D721Med (cell line): ENCODE measurements around the gene PNMA1.

Experiments used
- DNase-seq: peaks from one replicate; pipeline ENCODE4 v3.0.0; 2011; ENCODE audit warnings: low spot score; ENCODE audit not compliant: insufficient read length
- FAIRE-seq: peaks from 2 replicates; lab custom pipeline; 2011; peaks lifted over from hg19 to GRCh38; lab: Jason Lieb, UNC
- TF ChIP-seq, protein P1 (sequence below): IDR thresholded peaks from 2 replicates; pipeline ENCODE4 v1.5.1; 2012; ENCODE audit warnings: mild to moderate bottlenecking, control low read depth; ENCODE audit not compliant: insufficient read depth; ENCODE audit errors: missing control alignments

PNMA1 gene

DNA sequence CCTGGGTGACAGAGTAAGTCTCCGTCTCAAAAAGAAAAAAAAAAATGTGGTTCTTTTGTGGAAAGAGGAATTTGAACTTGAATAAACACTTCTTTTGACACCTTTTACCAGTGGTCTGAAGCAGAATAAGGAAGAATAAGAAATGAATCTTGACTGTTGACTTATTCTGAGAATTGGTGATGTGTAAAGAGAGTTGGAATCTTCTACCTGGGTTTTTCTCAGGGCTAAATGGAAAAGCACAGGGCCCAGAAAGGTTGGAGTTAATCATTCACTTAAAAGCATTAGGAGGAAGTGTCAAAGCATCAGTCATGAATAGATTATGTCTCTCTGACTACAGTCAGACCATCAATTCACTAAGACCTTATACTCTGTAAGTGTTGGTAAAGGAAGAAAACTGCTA, 13.9 kb downstream of the PNMA1 start:
- FAIRE-seq (no peak), DNase-seq (no peak)
- TF ChIP-seq, protein P1, sequence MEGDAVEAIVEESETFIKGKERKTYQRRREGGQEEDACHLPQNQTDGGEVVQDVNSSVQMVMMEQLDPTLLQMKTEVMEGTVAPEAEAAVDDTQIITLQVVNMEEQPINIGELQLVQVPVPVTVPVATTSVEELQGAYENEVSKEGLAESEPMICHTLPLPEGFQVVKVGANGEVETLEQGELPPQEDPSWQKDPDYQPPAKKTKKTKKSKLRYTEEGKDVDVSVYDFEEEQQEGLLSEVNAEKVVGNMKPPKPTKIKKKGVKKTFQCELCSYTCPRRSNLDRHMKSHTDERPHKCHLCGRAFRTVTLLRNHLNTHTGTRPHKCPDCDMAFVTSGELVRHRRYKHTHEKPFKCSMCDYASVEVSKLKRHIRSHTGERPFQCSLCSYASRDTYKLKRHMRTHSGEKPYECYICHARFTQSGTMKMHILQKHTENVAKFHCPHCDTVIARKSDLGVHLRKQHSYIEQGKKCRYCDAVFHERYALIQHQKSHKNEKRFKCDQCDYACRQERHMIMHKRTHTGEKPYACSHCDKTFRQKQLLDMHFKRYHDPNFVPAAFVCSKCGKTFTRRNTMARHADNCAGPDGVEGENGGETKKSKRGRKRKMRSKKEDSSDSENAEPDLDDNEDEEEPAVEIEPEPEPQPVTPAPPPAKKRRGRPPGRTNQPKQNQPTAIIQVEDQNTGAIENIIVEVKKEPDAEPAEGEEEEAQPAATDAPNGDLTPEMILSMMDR: no peak

DNA sequence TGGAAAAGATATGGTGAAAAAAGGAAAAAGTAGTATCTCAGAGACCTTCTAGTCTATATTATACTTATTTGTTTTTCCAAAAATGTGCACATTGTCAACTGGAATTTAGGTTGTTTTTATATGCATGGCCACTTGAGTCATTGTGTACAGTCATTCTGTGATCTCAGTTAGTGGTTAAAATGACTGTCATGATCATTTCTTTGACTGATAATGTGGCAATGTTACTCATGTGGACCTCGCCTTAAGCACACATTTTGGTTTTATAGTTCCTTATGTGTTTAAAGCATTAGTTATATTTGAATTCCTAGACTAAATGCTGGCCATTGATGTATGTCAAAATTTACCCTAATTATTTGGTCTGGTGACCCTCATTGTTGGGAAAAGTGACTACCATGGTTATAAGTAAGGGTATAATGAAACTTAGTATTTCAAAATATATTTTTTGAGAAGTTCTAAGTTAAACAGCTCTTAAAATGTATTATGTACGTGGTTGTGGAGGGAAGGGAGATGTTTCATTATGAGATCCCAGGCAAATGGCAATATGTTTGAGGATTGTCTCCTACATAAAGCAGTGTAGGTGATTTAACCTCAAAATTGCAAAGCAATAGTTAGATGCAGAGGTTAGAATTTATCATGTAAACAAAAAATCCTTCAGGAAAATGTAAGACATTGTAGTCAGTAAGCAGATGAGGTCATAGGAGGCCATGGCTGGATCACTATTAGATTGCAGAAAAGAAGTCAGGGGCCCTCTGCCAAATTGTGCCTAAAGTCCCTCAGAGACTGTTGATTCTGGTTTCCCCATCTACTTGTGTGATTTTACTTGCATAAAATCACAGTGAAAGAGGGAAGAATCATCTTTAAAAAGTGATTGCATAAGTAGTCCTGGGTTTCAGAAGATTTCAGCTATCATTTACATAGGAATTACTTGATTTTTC, 17.5 kb downstream of the PNMA1 start:
- DNase-seq (no peak), FAIRE-seq (no peak)
- TF ChIP-seq, protein P1: no peak

DNA sequence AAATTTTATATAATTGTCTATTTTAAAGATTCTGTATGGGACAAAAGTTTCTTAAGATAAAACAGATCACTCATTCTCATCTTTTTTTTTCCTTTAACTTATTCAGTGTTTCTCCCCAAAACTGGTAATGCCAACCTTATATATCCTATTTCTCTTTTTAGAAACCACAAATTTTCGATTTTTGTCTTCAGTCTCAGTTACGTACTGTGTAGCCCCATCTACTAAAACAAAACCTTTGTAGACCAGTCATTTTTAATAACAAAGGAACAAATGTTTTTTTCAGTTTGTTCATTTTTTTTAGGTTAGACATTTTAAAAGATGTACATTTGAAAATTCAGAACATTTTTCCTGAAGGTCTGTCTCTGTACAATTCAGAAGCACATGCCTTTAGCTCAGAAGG, 18.2 kb downstream of the PNMA1 start:
- DNase-seq (no peak), FAIRE-seq (no peak)
- TF ChIP-seq, protein P1: no peak

DNA sequence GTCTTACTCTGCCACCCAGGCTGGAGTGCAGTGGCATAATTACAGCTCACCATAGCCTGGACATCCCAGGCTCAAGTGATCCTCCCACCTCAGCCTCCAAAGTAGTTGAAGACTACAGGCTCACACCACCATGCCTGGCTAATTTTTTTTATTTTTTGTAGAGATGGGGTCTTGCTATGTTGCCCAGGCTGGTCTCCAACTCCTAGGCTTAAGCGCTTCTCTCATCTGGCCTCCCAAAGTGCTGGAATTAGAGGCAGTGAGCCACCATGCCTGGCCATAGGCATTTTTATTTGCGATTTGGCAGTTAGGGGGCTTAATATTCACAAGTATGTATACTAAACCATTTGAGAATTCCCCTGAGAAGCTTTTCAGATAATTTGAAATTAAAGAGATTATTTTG, 19.1 kb downstream of the PNMA1 start:
- no peak for DNase-seq
- TF ChIP-seq, protein P1: no peak
- FAIRE-seq: no peak

DNA sequence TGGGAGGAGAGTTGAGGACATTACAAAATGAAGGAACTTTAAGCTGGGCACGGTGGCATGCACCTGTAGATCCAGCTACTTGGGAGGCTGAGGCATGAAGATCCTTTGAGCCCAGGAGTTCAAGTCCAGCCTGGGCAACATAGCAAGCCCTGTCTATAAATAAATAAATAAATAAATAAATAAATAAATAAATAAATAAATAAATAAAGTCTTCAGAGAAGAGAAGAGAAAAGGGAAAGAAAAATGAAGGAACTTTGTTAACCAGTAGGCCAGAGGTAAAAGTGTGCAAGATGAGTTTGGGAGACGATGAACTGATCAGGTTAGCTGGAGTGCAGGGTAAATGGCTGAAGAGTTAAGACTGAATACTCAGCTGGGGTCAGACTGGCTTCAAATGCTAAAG, 20.1 kb downstream of the PNMA1 start:
- FAIRE-seq (no peak), DNase-seq (no peak)
- TF ChIP-seq, protein P1: no peak

DNA sequence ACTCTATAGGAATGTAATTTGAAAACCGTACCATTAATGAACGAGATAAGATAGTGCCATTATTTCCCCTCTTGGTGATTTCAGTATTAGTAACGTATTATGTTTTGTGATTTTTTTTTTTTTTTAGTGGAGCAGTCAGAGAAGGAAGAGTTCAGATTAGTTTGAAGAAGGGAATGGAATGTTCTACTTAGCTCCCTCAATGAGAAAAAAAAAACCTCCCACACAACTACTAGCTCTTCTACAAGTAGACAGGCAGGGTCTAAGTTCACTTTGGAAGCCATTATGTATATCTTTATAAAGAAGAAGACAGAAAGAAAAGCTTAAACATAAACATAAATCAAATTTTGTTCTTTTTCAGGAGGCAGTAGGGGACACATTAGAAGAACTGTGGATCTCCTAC, 27.3 kb downstream of the PNMA1 start:
- DNase-seq (no peak), FAIRE-seq (no peak)
- TF ChIP-seq, protein P1: no peak

DNA sequence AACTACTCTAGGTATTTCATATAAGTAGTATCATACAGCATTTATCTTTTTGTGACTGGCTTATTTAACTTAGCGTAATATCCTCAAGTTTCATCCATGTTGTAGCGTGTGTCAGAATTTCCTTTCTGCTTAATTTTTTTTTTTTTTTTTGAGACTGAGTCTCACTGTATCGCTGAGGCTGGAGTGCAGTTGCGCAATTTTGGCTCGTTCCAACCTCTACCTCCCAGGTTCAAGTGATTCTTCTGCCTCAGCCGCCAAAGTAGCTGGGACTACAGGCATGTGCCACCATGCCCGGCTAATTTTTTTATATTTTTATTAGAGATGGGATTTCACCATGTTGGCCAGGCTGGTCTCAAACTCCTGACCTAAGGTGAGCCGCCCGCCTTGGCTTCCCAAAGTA, 28.9 kb downstream of the PNMA1 start:
- no peak for DNase-seq
- TF ChIP-seq, protein P1: no peak
- no peak for FAIRE-seq
